Smooth muscle cell (in vitro differentiated cells): ENCODE results near the gene MUC20. TPM values are rescaled to one million over a fixed set of nuclear protein-coding genes. Genes with fewer than 3 reads are reported as not detected.
"Not testable (repeated sequence)": the region's sequence is repeated elsewhere in the genome, so short reads cannot be mapped to it uniquely, and the experiment has no call there.

Experiments used
- DNase-seq: peaks from one replicate; lab custom pipeline; 2025; ENCODE audit not compliant: unreplicated experiment; lab: John Stamatoyannopoulos, UW
- H2AFZ ChIP-seq: fragments of 200-600 bp; sonication (generic); 2 replicates; pipeline ENCODE4 v1.6.0; 2016; ENCODE audit warnings: antibody characterized with exemption, low read depth, mild to moderate bottlenecking
- H3F3A ChIP-seq: fragments of 200-600 bp; sonication (generic); 2 replicates; pipeline ENCODE4 v1.6.0; 2017; ENCODE audit warnings: antibody characterized with exemption, low read depth
- H3K27ac ChIP-seq: fragments of 200-600 bp; sonication (generic); 2 replicates; pipeline ENCODE4 v1.5.1; 2016; ENCODE audit warnings: low read depth, mild to moderate bottlenecking
- H3K27me3 ChIP-seq: fragments of 200-600 bp; sonication (generic); 2 replicates; pipeline ENCODE4 v1.6.1; 2016; ENCODE audit warnings: low read depth, mild to moderate bottlenecking
- H3K36me3 ChIP-seq: fragments of 200-600 bp; sonication (generic); 2 replicates; pipeline ENCODE4 v1.5.1; 2016; ENCODE audit warnings: low read depth
- H3K4me1 ChIP-seq: fragments of 200-600 bp; sonication (generic); 2 replicates; pipeline ENCODE4 v1.5.1; 2016; ENCODE audit warnings: low read depth
- H3K4me2 ChIP-seq: fragments of 200-600 bp; sonication (generic); 2 replicates; pipeline ENCODE4 v1.6.0; 2016; ENCODE audit warnings: mild to moderate bottlenecking
- H3K4me3 ChIP-seq: fragments of 200-600 bp; sonication (generic); 2 replicates; pipeline ENCODE4 v1.5.1; 2016; ENCODE audit warnings: mild to moderate bottlenecking
- H3K79me2 ChIP-seq: fragments of 200-600 bp; sonication (generic); 2 replicates; pipeline ENCODE4 v1.6.0; 2016; ENCODE audit warnings: low read depth, mild to moderate bottlenecking
- H3K9ac ChIP-seq: fragments of 200-600 bp; sonication (generic); 2 replicates; pipeline ENCODE4 v1.6.0; 2016; ENCODE audit warnings: low read depth
- H3K9me3 ChIP-seq: fragments of 200-600 bp; sonication (generic); replicated peaks from 2 replicates; pipeline ENCODE4 v1.5.1; 2016; ENCODE audit warnings: low read depth
- H4K20me1 ChIP-seq: fragments of 200-600 bp; sonication (generic); 2 replicates; pipeline ENCODE4 v1.6.0; 2016; ENCODE audit warnings: low read depth
- WGBS: methylation state at CpG from one replicate; pipeline ENCODE4 v1.1.7; 2016; ENCODE audit warnings: low lambda C conversion rate; 5-methylcytosine and 5-hydroxymethylcytosine counted together
- polyA plus RNA-seq: library from polyadenylated mRNA; unstranded; fragments of >200 nt; fragmentation: Nextera tagmentation; extraction: Ambion mirVana; gene quantifications from 2 replicates; pipeline ENCODE4 v1.2.1, GENCODE V29; 2016
- total RNA-seq: library from RNA; depleted of rRNA; stranded (reverse); fragments of >200 nt; gene quantifications from 2 replicates; pipeline ENCODE4 v1.2.3, GENCODE V29; 2014

The MUC20 gene
- total and polyA plus RNA-seq, 2 experiments from 2014 or later = 2.5 to 5.9 TPM

DNA sequence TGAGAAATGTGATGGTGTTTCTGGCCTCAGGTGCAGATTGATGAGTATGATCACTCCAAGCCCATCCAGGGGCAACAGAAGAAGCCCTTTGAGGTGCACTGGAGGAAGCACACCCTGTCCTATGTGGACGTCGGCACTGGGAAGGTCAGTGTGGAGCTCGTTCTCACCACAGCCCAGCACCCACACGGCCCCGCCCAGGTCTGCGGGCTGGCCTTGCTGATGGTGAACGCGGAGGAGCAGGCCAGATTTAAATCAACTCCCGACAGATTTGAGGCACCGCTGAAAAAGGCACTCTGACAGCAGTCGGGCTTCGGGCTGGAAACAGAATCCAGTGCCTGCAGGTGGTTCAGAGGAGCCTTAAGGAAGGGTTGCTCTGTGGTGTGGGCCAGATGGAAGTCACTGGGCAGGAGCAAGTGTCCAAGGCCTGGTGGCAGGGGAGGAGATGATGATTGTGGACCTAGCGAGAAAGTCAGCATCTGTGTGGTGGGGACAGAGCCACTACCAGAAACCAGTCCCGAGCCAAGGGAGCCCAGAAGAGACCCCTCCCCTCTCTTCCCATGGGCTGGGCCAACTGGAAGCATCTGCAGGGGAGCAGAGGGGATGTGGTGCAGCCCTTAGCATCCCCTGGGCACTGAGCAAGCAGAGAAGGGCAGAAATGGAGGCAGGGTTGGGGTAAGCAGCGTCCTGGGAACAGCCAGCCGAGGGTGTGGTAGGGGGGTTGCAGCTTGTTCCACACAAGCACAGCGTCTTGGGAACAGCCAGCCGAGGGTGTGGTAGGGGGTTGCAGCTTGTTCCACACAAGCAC, 36.9 kb upstream of the MUC20 start:
- not testable (repeated sequence) for H3K4me3 ChIP-seq, H3K4me1 ChIP-seq, H3K27ac ChIP-seq, H2AFZ ChIP-seq, H3K27me3 ChIP-seq, H3F3A ChIP-seq, H4K20me1 ChIP-seq, H3K79me2 ChIP-seq, H3K9ac ChIP-seq, H3K9me3 ChIP-seq, H3K4me2 ChIP-seq, DNase-seq
- 93% methylated on average over 18 of the region's 18 CpGs for WGBS
- peaks cover 19% of the 10 kb centered on the region for H3K36me3 ChIP-seq

DNA sequence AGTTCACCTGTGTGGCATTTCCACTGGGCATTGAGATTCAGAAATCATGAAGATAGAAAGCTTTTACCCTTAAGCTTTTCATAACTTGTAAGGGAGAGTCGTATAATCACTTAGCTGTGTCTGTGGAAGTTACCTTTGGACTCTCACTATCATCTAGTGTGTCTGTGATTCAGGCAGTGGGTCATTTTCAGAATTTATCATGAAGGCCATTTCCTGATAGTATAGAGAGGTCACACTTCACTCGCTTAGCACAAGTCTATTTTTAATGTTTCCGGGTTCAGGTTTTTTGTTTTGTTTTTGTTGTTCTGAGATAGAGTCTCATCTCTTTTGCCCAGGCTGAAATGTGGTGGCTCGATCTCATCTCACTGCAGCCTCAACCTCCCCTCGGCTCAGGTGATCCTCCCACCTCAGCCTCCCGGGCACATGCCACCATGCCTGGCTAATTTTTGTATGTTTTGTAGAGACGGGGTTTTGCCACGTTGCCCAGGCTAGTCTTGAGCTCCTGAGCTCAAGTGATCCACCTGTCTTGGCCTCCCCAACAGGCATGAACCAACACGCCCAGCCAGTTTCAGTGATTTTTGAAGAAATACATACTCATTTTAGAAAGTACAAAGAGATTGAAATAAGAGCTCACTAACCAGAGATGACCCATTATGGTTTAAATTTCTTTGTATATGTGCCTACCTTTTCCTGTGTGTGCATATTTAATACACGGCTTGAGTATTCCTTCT, 36.1 kb upstream of the MUC20 start:
- DNase-seq, H3K9me3 ChIP-seq, H3K27ac ChIP-seq, H4K20me1 ChIP-seq, H2AFZ ChIP-seq, H3K4me2 ChIP-seq, H3K9ac ChIP-seq, H3F3A ChIP-seq, H3K79me2 ChIP-seq, H3K4me1 ChIP-seq, H3K4me3 ChIP-seq, H3K27me3 ChIP-seq: not testable (repeated sequence)
- H3K36me3 ChIP-seq = peaks cover 18% of the 10 kb centered on the region
- WGBS = 81% methylated on average over 10 of the region's 10 CpGs

DNA sequence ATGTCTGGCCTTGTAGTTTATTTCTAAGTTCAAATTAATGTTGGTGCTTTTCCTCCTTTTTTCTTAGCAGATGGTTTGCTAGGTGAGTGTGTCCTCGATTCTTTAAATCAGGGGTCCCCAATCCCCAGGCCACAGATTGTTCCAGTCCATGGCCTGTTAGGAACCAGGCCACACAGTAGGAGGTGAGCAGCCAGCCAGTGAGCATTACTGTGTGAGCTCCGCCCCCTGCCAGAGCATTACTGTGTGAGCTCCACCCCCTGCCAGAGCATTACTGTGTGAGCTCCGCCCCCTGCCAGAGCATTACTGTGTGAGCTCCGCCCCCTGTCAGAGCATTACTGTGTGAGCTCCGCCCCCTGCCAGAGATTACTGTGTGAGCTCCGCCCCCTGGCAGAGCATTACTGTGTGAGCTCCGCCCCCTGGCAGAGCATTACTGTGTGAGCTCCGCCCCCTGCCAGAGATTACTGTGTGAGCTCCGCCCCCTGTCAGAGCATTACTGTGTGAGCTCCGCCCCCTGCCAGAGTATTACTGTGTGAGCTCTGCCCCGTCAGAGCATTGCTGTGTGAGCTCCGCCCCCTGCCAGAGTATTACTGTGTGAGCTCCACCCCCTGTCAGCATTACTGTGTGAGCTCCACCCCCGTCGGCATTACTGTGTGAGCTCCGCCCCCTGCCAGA, 34.1 kb upstream of the MUC20 start:
- H2AFZ ChIP-seq, H3K9ac ChIP-seq, H3K4me1 ChIP-seq, H3K4me2 ChIP-seq, H3K27me3 ChIP-seq, H3K27ac ChIP-seq, DNase-seq, H3K9me3 ChIP-seq, H3F3A ChIP-seq, H4K20me1 ChIP-seq, H3K79me2 ChIP-seq, H3K4me3 ChIP-seq: not testable (repeated sequence)
- WGBS = 94% methylated on average over 15 of the region's 15 CpGs
- H3K36me3 ChIP-seq = peaks cover 15% of the 10 kb centered on the region

DNA sequence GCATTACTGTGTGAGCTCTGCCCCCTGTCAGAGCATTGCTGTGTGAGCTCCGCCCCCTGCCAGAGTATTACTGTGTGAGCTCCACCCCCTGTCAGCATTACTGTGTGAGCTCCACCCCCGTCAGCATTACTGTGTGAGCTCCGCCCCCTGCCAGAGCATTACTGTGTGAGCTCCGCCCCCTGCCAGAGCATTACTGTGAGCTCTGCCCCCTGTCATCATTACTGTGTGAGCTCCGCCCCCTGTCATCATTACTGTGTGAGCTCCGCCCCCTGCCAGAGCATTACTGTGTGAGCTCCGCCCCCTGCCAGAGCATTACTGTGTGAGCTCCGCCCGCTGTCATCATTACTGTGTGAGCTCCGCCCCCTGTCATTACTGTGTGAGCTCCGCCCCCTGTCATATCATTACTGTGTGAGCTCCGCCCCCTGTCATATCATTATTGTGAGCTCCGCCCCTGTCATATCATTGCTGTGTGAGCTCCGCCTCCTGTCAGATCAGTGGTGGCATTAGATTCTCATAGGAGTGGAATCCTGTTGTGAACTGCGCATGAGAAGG, 33.5 kb upstream of the MUC20 start:
- H3F3A ChIP-seq, H3K9ac ChIP-seq, DNase-seq, H3K4me1 ChIP-seq, H2AFZ ChIP-seq, H3K4me2 ChIP-seq, H3K27ac ChIP-seq, H3K79me2 ChIP-seq, H3K27me3 ChIP-seq, H4K20me1 ChIP-seq, H3K4me3 ChIP-seq, H3K9me3 ChIP-seq: not testable (repeated sequence)
- peaks cover 15% of the 10 kb centered on the region for H3K36me3 ChIP-seq
- WGBS = 91% methylated on average over 15 of the region's 15 CpGs

DNA sequence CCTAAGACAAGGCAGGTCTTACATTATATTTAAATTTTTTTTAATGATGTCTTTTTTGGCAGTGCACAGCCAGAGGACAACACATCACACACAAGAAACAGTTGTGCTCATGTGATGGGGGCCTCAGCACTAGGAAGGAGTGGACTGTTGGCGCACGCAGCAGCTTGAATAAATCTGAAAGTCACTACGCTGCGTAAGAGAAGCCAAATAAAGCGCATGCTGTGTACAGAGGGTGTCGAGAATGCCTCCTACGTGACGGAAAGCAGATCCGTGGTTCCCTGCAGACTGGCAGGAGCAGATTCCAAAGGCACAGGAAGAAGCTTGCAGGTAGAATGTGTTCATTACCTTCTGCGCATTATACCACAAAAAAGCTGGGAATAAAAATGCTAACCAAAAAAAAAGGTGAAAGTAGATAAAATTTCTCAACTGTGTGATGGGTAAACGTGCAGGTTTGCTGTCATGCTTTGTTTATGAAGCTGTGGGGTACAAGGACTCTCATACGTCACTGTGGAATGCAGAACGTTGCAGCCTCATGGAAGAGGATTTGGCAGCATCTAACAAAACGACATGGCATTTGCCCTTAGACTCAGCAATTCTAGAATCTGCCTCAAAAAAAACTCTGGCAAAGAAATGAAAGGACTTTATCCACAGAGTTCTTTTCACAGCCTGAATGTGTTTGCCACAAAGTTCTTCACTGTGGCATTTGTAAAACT, 32.2 kb upstream of the MUC20 start:
- H2AFZ ChIP-seq, H3K9ac ChIP-seq, H3K27ac ChIP-seq, H3K27me3 ChIP-seq, H3F3A ChIP-seq, H3K79me2 ChIP-seq, H3K9me3 ChIP-seq, H3K4me3 ChIP-seq, DNase-seq, H4K20me1 ChIP-seq, H3K4me2 ChIP-seq, H3K4me1 ChIP-seq: not testable (repeated sequence)
- H3K36me3 ChIP-seq = peaks cover 11% of the 10 kb centered on the region
- WGBS = 87% methylated on average over 7 of the region's 14 CpGs

DNA sequence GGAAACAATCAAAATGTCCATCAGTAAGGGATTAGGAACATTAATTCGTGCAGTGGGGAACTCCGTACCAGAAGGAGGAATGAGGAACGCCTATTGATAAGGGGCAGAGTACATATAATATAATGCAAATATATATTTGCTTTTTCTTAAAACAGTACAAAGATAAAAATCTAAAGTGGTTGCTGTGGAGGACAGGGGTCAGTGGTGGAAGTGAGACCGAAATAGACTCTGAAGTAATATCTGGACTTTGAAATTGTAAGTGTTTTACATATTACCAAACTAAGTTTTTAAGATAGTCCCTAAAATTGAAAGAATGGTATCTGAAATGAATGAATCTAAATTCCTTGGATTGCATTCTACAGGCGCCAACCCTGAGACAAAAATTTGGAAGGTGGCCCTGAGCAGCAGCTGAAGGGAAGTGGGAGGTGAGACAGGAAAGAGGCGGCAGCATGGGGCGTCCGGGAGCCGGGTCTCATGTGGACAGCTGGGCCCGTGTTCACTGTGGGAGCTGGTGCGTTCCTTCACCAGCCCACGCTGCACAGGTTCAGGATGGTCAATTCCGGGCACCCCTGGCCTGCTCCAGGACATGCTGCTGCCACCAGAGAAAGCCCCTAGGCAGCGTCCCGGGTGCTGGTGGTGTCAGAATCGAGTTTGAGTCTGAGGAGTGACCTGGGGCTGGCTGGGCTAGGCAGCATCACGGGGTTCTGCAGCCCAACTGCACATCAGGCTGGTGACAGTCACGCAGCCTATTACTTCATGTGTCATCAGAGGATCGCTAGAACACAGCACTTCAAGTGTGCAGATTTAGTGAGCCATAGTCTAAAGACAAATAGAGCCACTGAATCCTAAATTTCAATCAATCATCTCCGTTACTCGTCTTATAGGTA, 31.4 kb upstream of the MUC20 start:
- not testable (repeated sequence) for H3K79me2 ChIP-seq, DNase-seq, H3K9me3 ChIP-seq, H4K20me1 ChIP-seq, H3K36me3 ChIP-seq, H3K27ac ChIP-seq, H3K9ac ChIP-seq, H3F3A ChIP-seq, H2AFZ ChIP-seq, H3K27me3 ChIP-seq, H3K4me3 ChIP-seq, H3K4me1 ChIP-seq, H3K4me2 ChIP-seq
- WGBS = 92% methylated on average over 21 of the region's 21 CpGs
